Trophoblast cell (in vitro differentiated cells and primary cell): ENCODE data around the gene NAA15.
"Not testable (repeated sequence)": the region's sequence is repeated elsewhere in the genome, so short reads cannot be mapped to it uniquely, and the experiment has no call there.

Source experiments
- DNase-seq, 2 donors: peaks; one replicate each; pipeline ENCODE4 v3.0.0-alpha.2; 2016
- H2AFZ ChIP-seq: 2 replicates; pipeline ENCODE4 v1.6.1; 2013; ENCODE audit warnings: low read length, moderate library complexity, mild to moderate bottlenecking; ENCODE audit not compliant: insufficient read depth, poor library complexity
- H2AK5ac ChIP-seq: 2 replicates; pipeline ENCODE4 v1.6.1; 2013; ENCODE audit warnings: mild to moderate bottlenecking, low read length
- H2BK120ac ChIP-seq: 2 replicates; pipeline ENCODE4 v1.6.1; 2013; ENCODE audit warnings: low read length, mild to moderate bottlenecking, moderate library complexity; ENCODE audit not compliant: insufficient read depth, poor library complexity
- H2BK12ac ChIP-seq: 2 replicates; pipeline ENCODE4 v1.6.1; 2013; ENCODE audit warnings: mild to moderate bottlenecking, low read length, moderate library complexity
- H2BK5ac ChIP-seq: 2 replicates; pipeline ENCODE4 v1.6.1; 2013; ENCODE audit warnings: low read length, low read depth, moderate library complexity, mild to moderate bottlenecking; ENCODE audit not compliant: poor library complexity
- H3K14ac ChIP-seq: 2 replicates; pipeline ENCODE4 v1.6.1; 2013; ENCODE audit warnings: mild to moderate bottlenecking, low read length
- H3K18ac ChIP-seq: 2 replicates; pipeline ENCODE4 v1.6.1; 2013; ENCODE audit warnings: mild to moderate bottlenecking, low read length
- H3K23ac ChIP-seq: 2 replicates; pipeline ENCODE4 v1.6.1; 2013; ENCODE audit warnings: low read length
- H3K27ac ChIP-seq: 2 replicates; pipeline ENCODE4 v1.5.1; 2013; ENCODE audit warnings: low read depth, mild to moderate bottlenecking, inconsistent platforms, low read length, moderate library complexity
- H3K27me3 ChIP-seq: 2 replicates; pipeline ENCODE4 v1.6.1; 2013; ENCODE audit warnings: inconsistent platforms, mild to moderate bottlenecking, low read length, moderate library complexity; ENCODE audit not compliant: insufficient read depth
- H3K36me3 ChIP-seq, 2 experiments: 1 replicate in 1 of 2; 2 replicates in 1 of 2; pipeline ENCODE4 v1.6.1; 2013; ENCODE audit warnings: low read length in 2 of 2, mild to moderate bottlenecking in 2 of 2, moderate library complexity in 1 of 2; ENCODE audit not compliant: insufficient read depth in 2 of 2, control insufficient read depth in 1 of 2
- H3K4ac ChIP-seq: 2 replicates; pipeline ENCODE4 v1.6.1; 2013; ENCODE audit warnings: low read depth, mild to moderate bottlenecking, low read length, moderate library complexity
- H3K4me1 ChIP-seq, 2 experiments: 1 replicate in 1 of 2; 2 replicates in 1 of 2; pipeline ENCODE4 v1.6.1; 2013; ENCODE audit warnings: low read length in 2 of 2, mild to moderate bottlenecking in 2 of 2, moderate library complexity in 1 of 2; ENCODE audit not compliant: insufficient read depth in 2 of 2, control insufficient read depth in 1 of 2
- H3K4me2 ChIP-seq: 2 replicates; pipeline ENCODE4 v1.6.1; 2013; ENCODE audit warnings: inconsistent platforms, mild to moderate bottlenecking, low read length, moderate library complexity
- H3K4me3 ChIP-seq: 2 replicates; pipeline ENCODE4 v1.5.1; 2013; ENCODE audit warnings: mild to moderate bottlenecking, low read depth, low read length, inconsistent platforms
- H3K79me1 ChIP-seq: one replicate; pipeline ENCODE4 v1.6.1; 2013; ENCODE audit warnings: low read length
- H3K79me2 ChIP-seq: 2 replicates; pipeline ENCODE4 v1.6.1; 2013; ENCODE audit warnings: low read length, mild to moderate bottlenecking; ENCODE audit not compliant: control insufficient read depth, insufficient read depth, poor library complexity
- H3K9ac ChIP-seq: 2 replicates; pipeline ENCODE4 v1.6.1; 2013; ENCODE audit warnings: mild to moderate bottlenecking, low read length
- H3K9me3 ChIP-seq: 2 replicates; pipeline ENCODE4 v1.6.1; 2013; ENCODE audit warnings: low read depth, mild to moderate bottlenecking, control low read depth, inconsistent platforms, low read length; ENCODE audit not compliant: insufficient read depth
- H4K12ac ChIP-seq: 2 replicates; pipeline ENCODE4 v1.6.1; 2013; ENCODE audit warnings: low read depth, mild to moderate bottlenecking, low read length, moderate library complexity
- H4K8ac ChIP-seq: 2 replicates; pipeline ENCODE4 v1.6.1; 2013; ENCODE audit warnings: low read depth, mild to moderate bottlenecking, low read length, moderate library complexity
- H4K91ac ChIP-seq: one replicate; pipeline ENCODE4 v1.6.1; 2013; ENCODE audit warnings: low read depth, mild to moderate bottlenecking, low read length, moderate library complexity
- WGBS: extraction: QIAGEN DNeasy Blood & Tissue Kit; methylation state at CpG from one replicate; pipeline ENCODE4 v1.1.7; 2013; ENCODE audit warnings: missing lambda C conversion rate; ENCODE audit not compliant: insufficient read length, insufficient coverage; ENCODE audit errors: extremely low coverage; 5-methylcytosine and 5-hydroxymethylcytosine counted together

Gene NAA15

GRCh38 chr4:139319571-139319970 is 18.3 kb downstream of the NAA15 start:
- Histone ChIP-seq H4K91ac (no peak overlapping the region), H3K4ac (peak overlapping the region; percentile 78), H3K4me1 (no peaks in the 10 kb centered on the region), H2AK5ac (no peak overlapping the region), H2BK120ac (no peak overlapping the region), H3K4me2 (no peak overlapping the region), H3K18ac (no peak overlapping the region), H3K27me3 (no peaks in the 10 kb centered on the region), H3K9me3 (no peaks in the 10 kb centered on the region), H3K23ac (no peak overlapping the region), H3K9ac (no peak overlapping the region), H2BK12ac (no peak overlapping the region), H3K4me3 (no peak overlapping the region), H3K14ac (no peak overlapping the region), H4K12ac (no peak overlapping the region), H4K8ac (no peak overlapping the region), H3K79me2 (peaks cover 17% of the 10 kb centered on the region), H2AFZ (no peak overlapping the region), H3K36me3 (no peaks in the 10 kb centered on the region), H3K79me1 (no peaks in the 10 kb centered on the region), H3K27ac (no peak overlapping the region), H2BK5ac (no peak overlapping the region)
- whole genome bisulfite sequencing, result no CpG with 5 or more reads among the region's 1 CpG
- DNase-seq, result no peak

- H2AK5ac ChIP-seq, H3K27me3 ChIP-seq, H2BK5ac ChIP-seq, H2BK120ac ChIP-seq, H4K91ac ChIP-seq, H3K27ac ChIP-seq, H4K8ac ChIP-seq, H3K18ac ChIP-seq, H3K79me1 ChIP-seq, DNase-seq, H3K14ac ChIP-seq, H3K9ac ChIP-seq, H3K9me3 ChIP-seq, H4K12ac ChIP-seq, H3K4me2 ChIP-seq, H3K4me3 ChIP-seq, H2BK12ac ChIP-seq, H3K36me3 ChIP-seq, H3K23ac ChIP-seq, H2AFZ ChIP-seq, H3K4me1 ChIP-seq: not testable (repeated sequence)
- WGBS, result no CpG with 5 or more reads among the region's 1 CpG
- H3K4ac ChIP-seq, result peak overlapping the region; percentile 75
- peaks cover 14% of the 10 kb centered on the region for H3K79me2 ChIP-seq
Observed at GRCh38 chr4:139322070-139322469, 20.8 kb downstream of the NAA15 start.

GRCh38 chr4:139322541-139322940 is 21.2 kb downstream of the NAA15 start:
- not testable (repeated sequence) for H2BK120ac ChIP-seq, H4K91ac ChIP-seq

GRCh38 chr4:139324620-139325019 is 23.3 kb downstream of the NAA15 start:
- H3K9me3 ChIP-seq, result no peaks in the 10 kb centered on the region
- WGBS, result no CpG with 5 or more reads among the region's 6 CpGs

More at GRCh38 chr4:139322541-139322940, 21.2 kb downstream of the NAA15 start:
- Histone ChIP-seq H3K4ac (peak overlapping the region; percentile 75), H3K79me2 (peaks cover 12% of the 10 kb centered on the region)
- H2AK5ac ChIP-seq, H3K18ac ChIP-seq, H3K27ac ChIP-seq, H2BK5ac ChIP-seq, H3K4me3 ChIP-seq, H3K9ac ChIP-seq, H3K23ac ChIP-seq, H3K4me2 ChIP-seq, H2AFZ ChIP-seq, H4K12ac ChIP-seq, H3K14ac ChIP-seq, H3K4me1 ChIP-seq, H3K9me3 ChIP-seq, H3K27me3 ChIP-seq, H2BK12ac ChIP-seq, H3K36me3 ChIP-seq, DNase-seq, H3K79me1 ChIP-seq, H4K8ac ChIP-seq: not testable (repeated sequence)
- no CpG with 5 or more reads among the region's 6 CpGs for WGBS

More at GRCh38 chr4:139324620-139325019, 23.3 kb downstream of the NAA15 start:
- Histone ChIP-seq H3K79me2 (peaks cover 7% of the 10 kb centered on the region), H3K79me1 (no peaks in the 10 kb centered on the region), H3K4ac (peak overlapping the region; percentile 36), H2BK120ac (no peak overlapping the region), H3K36me3 (peaks cover 0 to 4% of the 10 kb centered on the region in 2 experiments), H2BK5ac (no peak overlapping the region), H3K27me3 (no peaks in the 10 kb centered on the region), H4K8ac (no peak overlapping the region), H3K14ac (no peak overlapping the region), H2BK12ac (no peak overlapping the region), H2AFZ (no peak overlapping the region), H3K27ac (no peak overlapping the region), H3K4me1 (no peaks in the 10 kb centered on the region), H3K4me2 (no peak overlapping the region), H3K9ac (no peak overlapping the region), H4K91ac (no peak overlapping the region), H2AK5ac (no peak overlapping the region), H3K18ac (no peak overlapping the region), H3K23ac (no peak overlapping the region), H4K12ac (no peak overlapping the region), H3K4me3 (no peak overlapping the region)
- DNase-seq, result no peak
